Tongue (tissue), 2 donors: ENCODE measurements around the gene UBL3. TPM values are rescaled to one million over a fixed set of nuclear protein-coding genes. Genes with fewer than 3 reads are reported as not detected.
A peak's percentile ranks its signal among the peaks of the same experiment; 100 is the strongest.

Experiments
- DNase-seq: peaks from one replicate; pipeline ENCODE4 v3.0.0-alpha.2; 2015
- total RNA-seq: library from RNA; depleted of rRNA; stranded (reverse); fragments of >200 nt; gene quantifications from one replicate; pipeline ENCODE4 v1.2.3, GENCODE V29; 2014

Gene UBL3
- total RNA-seq, 1 donor from 2014 or later: 48.7 TPM

DNA sequence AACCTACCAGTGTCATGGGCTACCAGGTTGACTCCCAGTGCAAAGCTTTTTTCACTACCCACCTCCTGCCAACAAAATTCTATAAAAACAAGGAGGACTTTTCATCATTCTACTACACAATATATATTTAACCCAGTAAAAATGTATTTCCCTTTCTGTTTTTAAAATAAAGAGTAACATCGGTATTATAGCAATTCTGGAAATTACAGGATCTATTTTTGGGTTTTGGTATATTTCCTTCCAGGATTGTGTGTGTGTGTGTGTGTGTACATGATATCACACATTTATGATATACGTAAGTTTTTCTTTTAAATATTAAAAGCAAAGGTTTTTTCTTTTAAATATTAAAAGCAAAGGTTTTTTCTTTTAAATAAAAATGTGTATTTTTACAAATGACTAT, 6.0 kb upstream of the UBL3 start:
- DNase-seq: no peak

- DNase-seq: no peak
These were observed 5.4 kb upstream of the UBL3 start for GRCh38 chr13:29855784-29856183.

- DNase-seq: no peak
These were observed 4.6 kb upstream of the UBL3 start for GRCh38 chr13:29855009-29855408.

DNA sequence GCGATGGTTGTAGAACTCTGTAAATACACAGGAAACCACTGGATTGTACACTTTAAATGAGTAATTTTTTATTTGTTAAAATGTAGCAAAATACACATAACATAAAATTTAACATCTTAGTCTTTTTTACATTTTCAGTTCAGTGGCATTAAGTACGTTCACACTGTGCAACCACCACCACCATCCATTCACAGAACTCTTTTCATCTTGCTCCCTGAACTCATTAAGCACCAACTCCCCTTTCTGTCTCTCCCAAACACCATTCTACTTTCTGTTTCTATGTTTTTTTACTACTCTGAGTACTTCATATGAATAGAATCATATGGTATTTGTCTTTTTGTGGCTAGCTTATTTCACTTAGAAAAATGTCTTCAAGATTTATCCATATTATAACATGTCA, 2.7 kb upstream of the UBL3 start:
- no peak for DNase-seq

- DNase-seq: peak; percentile 21
These were observed 2.1 kb upstream of the UBL3 start for GRCh38 chr13:29852472-29853054.

DNA sequence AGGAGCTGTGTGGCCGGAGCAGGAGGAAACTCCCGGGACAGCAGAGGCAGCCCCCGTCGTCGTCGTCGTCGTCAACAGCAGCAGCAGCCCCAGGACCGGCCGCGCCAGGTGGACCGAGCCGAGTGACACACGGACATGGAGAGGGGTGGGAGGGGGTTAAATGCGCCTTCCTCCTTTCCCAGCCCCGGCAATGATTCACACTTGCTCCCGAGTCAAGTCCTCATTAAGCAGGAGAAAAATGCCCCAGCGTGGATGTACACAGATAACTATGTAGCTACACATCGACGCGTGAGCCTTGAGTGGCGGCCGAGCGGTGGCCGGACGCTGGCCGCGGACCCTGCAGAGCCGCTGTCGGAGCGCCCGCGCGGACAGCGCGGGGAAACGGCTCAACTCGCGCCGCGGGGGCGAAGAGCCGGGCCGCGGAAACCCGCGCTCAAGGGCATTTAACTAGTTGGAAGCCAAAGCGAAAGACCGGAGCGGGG, 645 bp downstream of the UBL3 start:
- peak; percentile 78 for DNase-seq

DNA sequence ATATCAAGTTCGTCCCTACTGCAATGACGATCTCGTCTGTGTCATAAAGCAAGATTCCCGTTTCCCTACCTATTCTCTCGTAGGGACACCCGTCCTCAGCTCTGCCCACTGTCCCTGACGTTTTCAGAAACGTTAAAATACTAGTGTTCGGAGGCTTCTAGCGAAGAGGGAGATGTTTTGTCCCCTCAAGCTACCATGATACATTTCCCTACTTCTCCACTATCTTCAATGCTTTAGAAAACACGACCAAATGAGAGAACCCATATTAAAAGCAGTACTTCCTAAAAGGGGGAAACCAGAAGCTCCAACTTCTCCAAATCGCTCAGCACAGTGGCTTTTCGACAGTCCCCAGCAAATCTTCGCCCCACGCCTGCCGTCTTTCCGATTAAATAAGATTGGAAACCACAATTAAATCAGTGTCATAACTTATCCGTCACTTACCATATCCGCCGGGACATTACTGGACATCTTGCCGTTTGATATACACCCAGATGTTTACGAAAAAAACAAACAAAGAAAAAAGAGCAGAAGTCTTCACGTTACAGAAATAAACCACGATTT, 1.3 kb downstream of the UBL3 start:
- DNase-seq: peak; percentile 69

- DNase-seq: peak; percentile 68
These were observed 2.9 kb downstream of the UBL3 start for GRCh38 chr13:29847501-29847983.

GRCh38 chr13:29846475-29847256, 3.8 kb downstream of the UBL3 start:
- DNase-seq: no peak

DNA sequence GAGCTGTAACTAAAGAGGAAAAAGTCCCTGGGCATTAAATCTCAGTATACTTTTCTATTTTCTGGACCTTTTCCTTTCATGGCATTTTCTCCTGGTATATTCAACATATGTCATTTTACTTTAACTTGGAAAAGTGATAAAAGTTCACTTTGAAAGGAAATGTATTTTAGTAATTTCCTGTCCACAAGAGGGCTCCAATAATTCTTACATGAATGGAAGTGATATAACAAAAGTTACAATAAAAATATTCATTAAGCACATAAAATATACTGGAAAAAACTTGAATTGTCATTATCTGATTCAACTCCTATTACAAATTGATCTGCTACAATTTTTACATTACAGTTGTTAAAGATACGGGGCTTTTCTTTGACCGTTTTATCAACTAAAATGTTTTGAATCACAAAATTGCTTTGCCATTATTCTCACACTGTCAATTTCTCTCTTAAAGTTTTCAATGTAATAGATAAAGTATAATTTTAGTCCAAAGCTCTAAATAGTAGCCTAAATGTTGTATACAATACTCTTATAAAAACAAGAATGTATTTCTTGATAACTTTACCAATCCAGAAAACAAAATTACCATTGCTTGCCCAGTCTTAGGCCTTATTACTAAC, 4.9 kb downstream of the UBL3 start:
- DNase-seq: peak; percentile 53

DNA sequence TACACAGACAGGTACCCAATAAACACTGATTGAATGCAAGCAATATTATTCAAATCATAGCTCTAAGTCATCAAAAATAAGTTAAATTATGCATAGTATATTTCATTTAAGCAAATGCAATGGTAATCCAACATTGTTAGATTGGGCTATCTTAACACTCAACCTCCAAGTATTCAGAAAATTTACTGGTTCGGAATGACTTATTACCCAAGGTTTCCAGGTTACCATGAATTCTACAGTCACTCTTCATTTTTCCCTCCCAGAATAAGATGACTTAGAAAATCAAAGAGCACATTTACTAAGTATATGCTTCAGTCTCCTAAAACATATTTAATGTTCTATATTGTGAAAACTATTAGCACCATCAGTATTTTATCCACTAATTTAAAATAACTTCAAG, 6.0 kb downstream of the UBL3 start:
- DNase-seq: no peak

- no peak for DNase-seq
These were observed 9.8 kb downstream of the UBL3 start for GRCh38 chr13:29840585-29840984.

- no peak for DNase-seq
These were observed 14.9 kb downstream of the UBL3 start for GRCh38 chr13:29835280-29836061.

DNA sequence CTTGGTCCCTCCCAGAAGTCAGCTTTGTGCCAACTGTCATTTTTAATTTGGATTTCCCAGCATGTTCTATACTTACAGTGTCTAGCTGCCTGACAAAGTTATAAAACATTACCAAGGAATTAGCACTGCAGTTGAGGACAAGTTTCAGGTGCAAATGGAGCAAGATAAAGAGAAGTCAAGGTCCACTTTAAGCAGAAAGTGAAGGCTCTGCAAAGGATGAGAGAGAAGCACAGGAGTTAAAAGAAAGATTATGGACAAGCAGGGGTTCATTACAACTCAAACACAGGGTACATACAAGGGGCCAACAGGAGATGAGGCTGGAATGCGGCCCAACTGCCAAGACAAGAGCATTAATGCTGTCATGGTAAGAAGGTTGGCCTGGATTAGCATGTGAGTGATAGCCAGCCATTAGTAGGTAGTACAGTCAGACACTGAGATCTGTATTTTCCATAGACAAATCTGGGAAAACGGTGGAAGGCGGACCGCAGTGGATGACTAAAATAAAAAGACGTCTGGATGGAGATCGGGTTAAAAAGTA, 17.6 kb downstream of the UBL3 start:
- no peak for DNase-seq

DNA sequence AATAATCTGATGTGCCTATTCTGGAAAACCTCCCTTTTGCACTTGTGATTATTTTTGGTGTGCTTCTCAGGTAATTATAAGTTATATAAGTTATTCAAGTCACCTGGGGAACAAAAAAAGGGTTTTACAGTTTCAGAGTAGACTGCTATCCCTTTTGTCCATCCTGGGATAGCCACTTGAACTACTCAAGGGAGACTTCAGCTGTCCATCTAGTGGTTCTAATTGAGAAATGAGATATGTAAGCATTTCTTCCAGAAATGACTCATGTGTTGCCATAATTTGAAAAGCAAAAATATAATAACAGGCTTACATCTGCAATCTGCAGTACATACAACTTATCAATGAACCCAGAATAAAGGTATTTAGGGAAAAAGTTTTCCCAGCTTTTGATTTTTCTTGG, 20.4 kb downstream of the UBL3 start:
- no peak for DNase-seq

- DNase-seq: no peak
These were observed 31.3 kb downstream of the UBL3 start for GRCh38 chr13:29819143-29819542.

GRCh38 chr13:29817604-29818378, 32.6 kb downstream of the UBL3 start:
- peak; percentile 17 for DNase-seq

DNA sequence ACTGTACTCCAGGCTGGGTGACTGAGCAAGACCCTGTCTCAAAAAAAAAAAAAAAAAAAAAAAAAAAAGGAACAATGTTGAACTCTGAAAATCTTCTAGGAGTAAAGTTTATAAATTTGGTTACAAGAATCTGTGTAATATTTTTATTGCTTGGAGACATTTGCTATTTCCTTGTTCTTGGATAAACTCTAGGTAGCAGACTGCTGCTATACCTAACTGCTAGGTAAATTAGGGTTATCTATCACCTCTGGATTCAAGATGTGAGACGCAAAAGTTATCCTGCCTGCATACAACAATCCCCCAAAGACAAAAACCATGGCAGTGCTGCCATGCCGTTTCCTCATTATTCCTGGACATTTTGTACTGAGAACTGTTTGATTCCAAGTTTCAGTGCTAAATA, 33.7 kb downstream of the UBL3 start:
- DNase-seq: no peak

- DNase-seq: no peak
These were observed 35.1 kb downstream of the UBL3 start for GRCh38 chr13:29815336-29815735.

DNA sequence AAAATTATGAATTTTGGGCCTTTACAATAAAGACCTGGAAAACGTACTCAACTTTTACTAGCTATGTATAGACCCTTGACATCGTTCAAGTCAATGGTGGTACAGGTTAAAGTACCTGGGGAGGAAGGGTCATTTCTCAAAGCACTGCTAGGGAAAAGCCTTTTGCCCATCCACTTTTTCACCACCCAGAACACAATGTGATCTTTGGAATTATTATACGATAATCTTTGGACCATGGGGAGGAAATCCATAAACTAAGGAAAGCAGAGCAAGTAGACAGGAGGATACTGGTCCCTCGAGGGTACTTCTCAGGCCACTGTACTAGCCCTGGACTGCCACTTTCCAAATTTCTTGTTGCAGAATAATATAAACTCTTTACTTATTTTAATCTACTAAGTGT, 39.5 kb downstream of the UBL3 start:
- DNase-seq: no peak

- no peak for DNase-seq
These were observed 40.2 kb downstream of the UBL3 start for GRCh38 chr13:29810145-29810742.
